ENCODE results near the gene PPP1R1B.
"Not testable (repeated sequence)": the region's sequence is repeated elsewhere in the genome, so short reads cannot be mapped to it uniquely, and the experiment has no call there.

Gene PPP1R1B

DNA sequence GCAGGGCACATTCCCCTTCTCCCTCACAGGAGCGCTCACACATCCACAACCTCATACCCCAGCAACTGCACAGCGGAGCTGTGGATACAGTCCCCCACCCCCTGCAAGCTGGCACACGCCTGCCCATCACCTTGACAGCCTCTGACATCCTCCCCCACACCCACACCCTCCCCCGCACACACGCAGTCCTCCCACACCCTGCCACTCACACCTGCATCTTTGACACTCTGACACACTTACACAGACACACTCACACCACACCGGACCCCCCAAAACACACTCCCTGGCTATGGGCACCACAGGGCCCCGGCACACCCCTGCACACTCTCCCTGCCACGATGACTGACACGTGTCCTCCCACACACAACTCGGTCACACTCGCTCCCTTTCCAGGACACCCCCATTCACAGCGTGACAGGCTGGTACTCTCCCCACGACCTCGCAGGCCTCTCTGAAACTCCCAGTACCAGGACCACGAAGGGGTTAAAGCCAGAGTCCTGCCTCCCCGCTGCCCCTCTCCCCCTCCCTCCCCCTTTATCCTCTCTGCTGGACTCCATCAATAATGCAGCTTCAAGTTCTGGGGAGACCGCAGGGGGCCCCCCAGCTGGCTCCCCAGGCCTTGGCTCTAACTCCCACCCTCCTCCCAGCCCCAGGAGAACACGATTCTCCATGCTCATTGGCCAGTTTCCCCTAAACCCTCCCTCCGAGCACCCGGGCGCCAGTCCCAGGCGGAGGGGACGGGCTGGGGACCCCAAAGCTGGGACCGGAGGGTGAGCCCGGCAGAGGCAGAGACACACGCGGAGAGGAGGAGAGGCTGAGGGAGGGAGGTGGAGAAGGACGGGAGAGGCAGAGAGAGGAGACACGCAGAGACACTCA lies at the start of gene PPP1R1B:
Gene PPP1R1B, plus strand, starts transcription at position 782 of the 876 bp plus-strand sequence. CDS start 441 bp downstream, outside the sequence.
- peak; percentile 36 to 40 for DNase-seq

GRCh38 chr17:39578272-39578671 lies 48.5 kb upstream of the PPP1R1B start:
- DNase-seq, result no peak

DNA sequence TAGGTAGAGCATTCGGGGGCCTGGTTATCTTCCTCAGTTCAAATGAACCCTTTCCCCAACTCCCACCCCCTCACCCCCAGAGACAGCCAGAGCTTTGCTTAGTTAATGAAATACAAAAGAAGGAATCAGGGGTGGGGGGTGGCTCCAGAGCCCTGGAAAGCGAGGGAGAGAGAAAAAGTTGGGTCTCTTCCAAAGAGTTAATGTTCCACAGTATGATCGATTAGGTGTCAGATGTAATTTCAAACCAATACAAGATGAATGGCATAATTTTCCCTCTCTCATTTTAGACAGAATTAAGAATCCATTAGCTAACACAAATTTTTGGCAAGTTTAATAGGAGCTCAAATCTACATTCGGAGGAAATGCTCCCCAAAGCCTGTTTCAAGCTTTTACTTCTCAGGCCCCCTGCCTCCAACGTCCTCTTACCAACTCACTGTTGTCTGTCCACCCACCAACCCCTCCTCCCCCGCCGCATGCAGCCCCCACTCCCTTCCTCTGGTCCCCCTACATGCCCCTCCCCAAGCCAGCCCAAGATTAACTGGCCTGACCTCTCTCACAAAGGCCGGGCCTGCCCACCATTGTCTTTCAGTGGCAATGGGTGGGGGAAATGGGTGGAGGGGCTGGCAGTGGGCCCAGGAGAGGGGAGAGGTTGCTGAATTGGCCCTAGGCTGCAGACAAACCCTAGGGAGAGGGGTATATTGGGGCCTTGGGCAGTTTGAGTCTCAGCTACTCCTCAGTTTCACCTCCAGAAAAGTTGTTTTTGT lies 47.3 kb upstream of the PPP1R1B start:
- no peak for DNase-seq

- no peak for DNase-seq
These were observed 46.7 kb upstream of the PPP1R1B start for GRCh38 chr17:39580082-39580468.

DNA sequence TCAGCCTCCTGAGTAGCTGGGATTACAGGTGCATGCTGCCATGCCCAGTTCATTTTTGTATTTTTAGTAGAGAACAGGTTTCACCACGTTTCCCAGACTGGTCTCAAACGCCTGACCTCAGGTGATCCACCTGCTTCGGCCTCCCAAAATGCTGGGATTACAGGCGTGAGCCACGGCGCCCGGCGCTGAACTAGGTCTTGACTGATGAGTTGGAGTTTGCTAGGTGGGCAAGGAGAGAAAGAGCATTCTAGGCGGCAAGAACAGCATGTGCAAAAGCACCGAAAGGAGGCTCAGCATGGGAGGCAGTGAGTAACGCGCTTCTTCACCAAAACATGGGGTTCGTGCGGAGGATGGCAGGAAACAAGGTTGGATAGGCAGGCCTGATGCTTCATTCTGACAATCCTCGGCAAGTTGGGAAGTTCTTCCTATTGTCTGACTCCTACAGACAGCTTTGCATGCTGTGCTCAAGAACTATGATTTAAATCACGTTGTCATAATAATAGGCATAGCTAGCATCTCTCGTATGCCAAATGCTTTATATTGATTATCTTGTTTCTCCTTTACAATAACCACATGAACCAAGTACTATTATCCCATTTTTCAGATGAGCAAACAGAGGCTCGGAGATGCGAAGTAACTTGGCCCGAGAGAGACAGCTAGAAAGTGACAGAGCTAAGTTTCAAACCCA lies 45.5 kb upstream of the PPP1R1B start:
- DNase-seq, result no peak

- DNase-seq, result no peak
These were observed 45.0 kb upstream of the PPP1R1B start for GRCh38 chr17:39581759-39582085.

DNA sequence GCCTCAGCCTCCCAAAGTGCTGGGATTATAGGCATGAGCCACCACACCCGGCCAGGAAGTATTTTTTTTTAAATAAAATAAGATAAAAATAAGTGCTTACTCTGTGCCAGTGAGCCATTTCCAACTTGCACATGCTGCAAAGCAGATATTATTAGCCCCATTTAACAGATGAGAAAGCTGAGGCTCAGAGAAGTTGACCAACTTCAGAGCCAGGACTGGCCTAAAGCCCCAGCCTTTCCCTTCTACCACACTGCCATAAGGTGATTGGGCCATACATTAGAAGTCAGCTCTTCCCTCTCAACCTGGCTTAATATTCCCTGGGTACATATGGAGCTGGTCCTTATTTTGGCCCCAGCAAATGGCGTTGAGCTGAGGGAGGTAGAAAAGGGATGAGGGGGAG lies 44.1 kb upstream of the PPP1R1B start:
- DNase-seq, result no peak

GRCh38 chr17:39590180-39590579 lies 36.6 kb upstream of the PPP1R1B start:
- DNase-seq, result not testable (repeated sequence)

- peak in 1 of 2 donors; percentile 43 for DNase-seq
These were observed 34.5 kb upstream of the PPP1R1B start for GRCh38 chr17:39591958-39592954.

DNA sequence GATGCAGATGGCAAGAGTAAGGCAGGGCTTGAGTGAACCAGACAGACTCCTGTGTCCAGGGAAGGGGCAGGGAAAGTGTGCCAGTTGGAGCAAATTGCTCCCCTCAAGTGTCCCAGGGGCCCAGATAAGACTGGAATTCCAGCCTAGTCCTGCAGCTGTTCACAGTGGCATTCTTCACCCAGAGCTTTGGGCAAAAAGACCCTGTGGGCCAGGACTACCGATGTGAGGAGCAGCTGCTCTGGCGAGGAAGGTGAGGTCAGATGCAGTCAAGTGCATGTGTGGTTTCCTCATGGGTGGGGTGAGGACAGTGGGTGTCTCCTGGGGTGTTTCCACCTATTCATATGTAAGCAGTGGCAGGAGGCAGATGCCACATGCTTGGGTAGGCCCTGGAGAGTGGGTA lies 33.4 kb upstream of the PPP1R1B start:
- DNase-seq, result no peak

GRCh38 chr17:39595294-39595693 lies 31.5 kb upstream of the PPP1R1B start:
- no peak for DNase-seq

- DNase-seq, result no peak
These were observed 30.7 kb upstream of the PPP1R1B start for GRCh38 chr17:39595928-39596510.

GRCh38 chr17:39596543-39597267 lies 30.0 kb upstream of the PPP1R1B start:
- no peak for DNase-seq

GRCh38 chr17:39597372-39598046 lies 29.2 kb upstream of the PPP1R1B start:
- DNase-seq, result no peak

GRCh38 chr17:39598047-39598481 lies 28.7 kb upstream of the PPP1R1B start:
- no peak for DNase-seq

DNA sequence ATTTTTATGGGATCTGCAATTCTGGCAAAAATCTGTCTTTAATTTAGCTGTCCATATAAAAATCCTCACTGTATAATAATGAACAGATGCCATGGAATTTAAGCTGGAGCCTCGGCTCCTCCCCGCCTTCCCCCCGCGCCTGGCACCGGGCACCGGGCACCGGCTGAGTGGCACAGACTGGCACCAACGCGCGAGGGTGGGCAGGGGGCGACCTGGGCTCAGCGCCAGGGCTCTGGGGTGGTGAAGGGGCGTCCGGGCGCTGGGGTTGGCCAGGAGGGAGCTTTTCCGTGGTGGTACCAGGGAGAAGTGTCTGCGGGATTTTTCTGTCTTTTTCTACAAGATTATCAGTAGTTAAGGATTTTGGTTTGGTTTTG lies 28.1 kb upstream of the PPP1R1B start:
- no peak for DNase-seq

DNA sequence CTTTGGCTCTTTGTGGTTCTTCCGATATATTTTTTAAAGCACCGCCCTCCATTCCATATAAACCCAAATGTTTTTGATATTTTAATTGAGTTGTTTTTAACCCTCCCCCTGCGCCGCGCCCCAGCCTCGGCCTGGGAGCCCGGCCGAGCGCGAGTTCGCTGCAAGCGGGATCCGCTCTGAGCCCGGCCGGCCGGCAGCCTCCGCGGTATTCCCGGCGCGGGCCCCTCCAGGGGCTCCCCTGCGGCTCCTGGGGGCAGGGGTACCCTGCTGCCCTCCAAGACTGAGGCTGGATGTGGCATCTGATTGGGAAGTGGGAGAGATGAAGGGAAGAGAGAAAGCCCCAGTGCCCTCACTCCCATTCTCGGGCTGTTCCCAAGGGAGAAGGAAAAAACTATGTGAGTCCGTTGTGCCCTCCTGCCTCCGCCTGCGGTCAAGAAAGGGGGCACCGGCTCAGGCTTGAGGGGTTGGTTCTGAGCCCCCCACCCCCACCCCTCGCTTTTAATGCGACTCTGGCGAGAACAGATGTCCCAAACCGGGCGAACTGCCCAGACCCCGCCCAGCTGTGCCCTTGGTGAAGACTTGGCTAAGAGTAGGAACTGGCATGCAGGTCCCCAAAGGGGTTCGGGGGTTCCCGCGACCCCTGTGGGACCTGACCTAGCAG lies 27.6 kb upstream of the PPP1R1B start:
- no peak for DNase-seq

DNA sequence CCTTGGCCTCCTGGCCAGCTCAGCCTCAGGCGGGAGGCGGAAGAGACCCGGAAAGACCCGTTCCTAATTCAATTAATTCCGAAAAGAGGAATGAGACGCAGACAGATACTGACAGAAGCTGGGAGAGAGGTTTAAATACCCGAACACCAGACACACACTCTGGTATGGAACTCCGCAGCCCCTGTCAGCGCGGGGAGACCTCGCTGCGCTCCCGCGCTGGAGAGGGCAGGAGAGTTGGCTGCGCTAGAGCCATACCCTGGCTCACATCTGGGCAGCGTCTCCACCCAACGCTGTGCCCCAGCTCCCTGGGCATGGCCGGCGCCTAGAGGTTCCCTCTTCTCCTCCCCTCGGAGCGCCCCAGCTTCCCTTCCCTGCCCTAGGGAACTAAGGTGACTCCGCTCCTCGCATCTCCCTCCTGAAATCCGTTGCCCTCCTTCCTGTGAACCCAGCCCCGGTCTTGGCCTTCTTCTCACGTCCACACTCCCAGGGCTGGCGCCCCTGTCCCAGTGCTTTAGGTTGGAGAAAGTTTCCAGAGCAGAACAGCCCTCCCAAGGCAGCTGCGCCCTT lies 27.0 kb upstream of the PPP1R1B start:
- no peak for DNase-seq

DNA sequence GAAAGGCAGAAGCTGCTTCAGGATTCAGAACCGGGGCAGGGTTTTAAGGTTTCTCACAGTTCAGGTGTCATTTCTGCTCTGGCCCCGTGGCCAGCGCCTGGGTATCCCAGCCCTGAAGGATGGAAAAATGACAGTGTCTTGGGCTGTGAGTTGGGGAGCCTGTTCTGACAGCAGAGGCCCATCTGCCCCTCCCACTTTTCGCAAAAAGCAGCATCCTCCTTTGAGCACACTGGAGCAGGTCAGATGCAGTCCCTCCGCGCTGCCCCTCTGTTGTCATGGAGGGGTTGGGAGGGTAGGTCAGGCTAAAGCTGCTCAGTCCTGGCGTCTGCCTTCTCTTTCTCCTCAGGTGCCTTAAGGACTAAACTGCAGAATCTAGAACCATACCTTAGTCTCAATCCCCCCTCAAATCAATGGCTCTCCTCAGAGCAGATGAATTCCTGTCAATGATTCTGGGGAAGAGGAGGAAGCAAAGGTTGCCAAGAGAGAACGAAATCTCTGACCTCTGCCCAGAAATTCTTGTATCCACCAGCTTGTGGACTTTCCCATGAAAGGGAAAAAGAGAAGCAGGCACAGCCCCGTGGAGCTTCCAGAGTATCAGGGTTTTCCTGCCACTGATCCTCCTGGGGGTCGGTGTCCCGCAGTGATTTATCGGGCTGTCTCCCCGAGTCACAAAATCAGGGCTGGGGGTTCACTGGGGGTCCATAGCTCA lies 26.3 kb upstream of the PPP1R1B start:
- no peak for DNase-seq
